Right renal pelvis (tissue), 4 donors: ENCODE data around the gene SHOC2. TPM values are rescaled to one million over a fixed set of nuclear protein-coding genes. Genes with fewer than 3 reads are reported as not detected.

Experiments
- DNase-seq, 4 donors: peaks; one replicate each; pipeline ENCODE4 v3.0.0-alpha.2; 2013; ENCODE audit warnings: low read depth in 4 of 4, low spot score in 3 of 4, missing footprints in 1 of 4
- polyA plus RNA-seq, 4 donors: library from polyadenylated mRNA; unstranded; fragments of 120-200 nt; gene quantifications; one replicate each; pipeline ENCODE4 v1.2.1, GENCODE V29; 2013; ENCODE audit not compliant: insufficient read length in 4 of 4

Gene SHOC2
- polyA plus RNA-seq, 4 donors, result 37.0 to 44.6 (median 44.4) TPM

GRCh38 chr10:111035542-111035941, 116.1 kb downstream of the SHOC2 start:
- no peak for DNase-seq

- no peak for DNase-seq
Measured at GRCh38 chr10:111037858-111038257, 118.5 kb downstream of the SHOC2 start.

DNA sequence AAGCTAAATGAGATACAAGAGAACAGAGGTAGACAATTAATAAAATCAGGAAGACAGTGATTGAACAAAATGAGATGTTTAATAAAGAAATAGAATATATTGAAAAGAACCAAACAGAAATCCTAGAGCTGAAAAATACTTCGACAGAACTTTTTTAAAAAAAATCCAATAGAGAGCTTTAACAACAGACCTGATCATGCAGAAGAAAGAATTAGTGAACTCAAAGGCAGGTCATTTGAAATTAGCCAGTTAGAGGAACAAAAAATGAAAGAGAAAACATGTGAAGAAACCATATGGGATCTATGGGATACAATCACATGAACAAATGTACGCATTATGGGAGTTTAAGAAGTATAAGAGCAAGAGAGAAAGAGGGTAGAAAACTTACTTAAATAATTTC, 120.1 kb downstream of the SHOC2 start:
- no peak for DNase-seq

GRCh38 chr10:111057006-111057405, 137.6 kb downstream of the SHOC2 start:
- DNase-seq, result no peak

Other genes starting within 250 kb of the SHOC2 start
- gene PDCD4, start 47.7 kb upstream of the SHOC2 start, polyA plus RNA-seq, result 100 to 1,000 TPM; 208 to 290 (median 237) TPM
- gene BBIP1, start 424 bp upstream of the SHOC2 start, polyA plus RNA-seq, result 10 to 100 TPM; 41.2 to 55.6 (median 54.0) TPM
- gene ADRA2A, start 157.4 kb downstream of the SHOC2 start, polyA plus RNA-seq, result 1 to 10 TPM; 2.4 to 4.5 (median 3.7) TPM